Esophagus muscularis mucosa (tissue), 4 donors: ENCODE measurements around the gene TFE3. TPM values are rescaled to one million over a fixed set of nuclear protein-coding genes. Genes with fewer than 3 reads are reported as not detected.

Experiments
- DNase-seq: peaks from one replicate; pipeline ENCODE4 v3.0.0-alpha.2; 2017; ENCODE audit errors: extremely low spot score
- H3K27ac ChIP-seq, 4 donors: fragments of 200-600 bp; sonication (generic); replicated peaks in 1 of 4; 1 replicate in 3 of 4; 2 replicates in 1 of 4; pipeline ENCODE4 v1.5.1; 2016 to 2019; ENCODE audit warnings: mild to moderate bottlenecking in 1 of 4
- H3K27me3 ChIP-seq, 4 donors: fragments of 200-600 bp; sonication (generic); one replicate each; pipeline versions ENCODE4 v1.5.1 to v1.6.0; 2016 to 2019
- H3K36me3 ChIP-seq, 4 donors: fragments of 200-600 bp; sonication (generic); one replicate each; pipeline ENCODE4 v1.5.1; 2016 to 2019
- H3K4me1 ChIP-seq, 4 donors: fragments of 200-600 bp; sonication (generic); one replicate each; pipeline ENCODE4 v1.5.1; 2016 to 2019
- H3K4me3 ChIP-seq, 4 donors: fragments of 200-600 bp; sonication (generic); 1 replicate in 2 of 4; 2 replicates in 2 of 4; pipeline ENCODE4 v1.5.1; 2016 to 2019; ENCODE audit warnings: mild to moderate bottlenecking in 4 of 4, moderate library complexity in 1 of 4
- H3K9me3 ChIP-seq, 4 donors: fragments of 200-600 bp; sonication (generic); 1 replicate in 3 of 4; 2 replicates in 1 of 4; pipeline ENCODE4 v1.5.1; 2016 to 2019
- EP300 ChIP-seq: sonication (generic); formaldehyde crosslinking; IDR thresholded peaks from one replicate; pipeline ENCODE4 v1.6.1; 2017; ENCODE audit warnings: antibody characterized with exemption
- POLR2A ChIP-seq: fragments of 450-650 bp; IDR thresholded peaks from one replicate; pipeline ENCODE4 v1.6.1; 2017; ENCODE audit warnings: antibody characterized with exemption, moderate library complexity, mild to moderate bottlenecking, low read depth
- POLR2AphosphoS5 ChIP-seq, 2 donors: sonication (generic); formaldehyde crosslinking; IDR thresholded peaks; one replicate each; pipeline ENCODE4 v1.6.1; 2017; ENCODE audit warnings: antibody characterized with exemption in 2 of 2
- WGBS: methylation state at CpG from one replicate; pipeline ENCODE4 v1.1.5; 2018; 5-methylcytosine and 5-hydroxymethylcytosine counted together
- intact Hi-C: fragments of 100-400 bp; cut with DNase I; formaldehyde crosslinking; loops from one replicate; pipeline ENCODE4 v1.15.1; 2023
- total RNA-seq, 4 donors: library from RNA; depleted of rRNA; stranded (reverse); fragments of >200 nt; gene quantifications; one replicate each; pipeline versions ENCODE4 v1.1.0 to v1.2.1, GENCODE V29; 2016
- TF ChIP-seq, protein P1 (sequence below), 3 experiments: fragments of 200-600 bp in 2 of 3; fragments of 450-650 bp in 1 of 3; sonication (generic) in 2 of 3; IDR thresholded peaks; one replicate each; pipeline ENCODE4 v1.5.1; 2017 to 2019; ENCODE audit warnings: antibody characterized with exemption in 3 of 3, mild to moderate bottlenecking in 2 of 3, moderate library complexity in 1 of 3

Gene TFE3
- total RNA-seq, 4 donors from 2014 or later = 99.9 to 181 (median 150) TPM

DNA sequence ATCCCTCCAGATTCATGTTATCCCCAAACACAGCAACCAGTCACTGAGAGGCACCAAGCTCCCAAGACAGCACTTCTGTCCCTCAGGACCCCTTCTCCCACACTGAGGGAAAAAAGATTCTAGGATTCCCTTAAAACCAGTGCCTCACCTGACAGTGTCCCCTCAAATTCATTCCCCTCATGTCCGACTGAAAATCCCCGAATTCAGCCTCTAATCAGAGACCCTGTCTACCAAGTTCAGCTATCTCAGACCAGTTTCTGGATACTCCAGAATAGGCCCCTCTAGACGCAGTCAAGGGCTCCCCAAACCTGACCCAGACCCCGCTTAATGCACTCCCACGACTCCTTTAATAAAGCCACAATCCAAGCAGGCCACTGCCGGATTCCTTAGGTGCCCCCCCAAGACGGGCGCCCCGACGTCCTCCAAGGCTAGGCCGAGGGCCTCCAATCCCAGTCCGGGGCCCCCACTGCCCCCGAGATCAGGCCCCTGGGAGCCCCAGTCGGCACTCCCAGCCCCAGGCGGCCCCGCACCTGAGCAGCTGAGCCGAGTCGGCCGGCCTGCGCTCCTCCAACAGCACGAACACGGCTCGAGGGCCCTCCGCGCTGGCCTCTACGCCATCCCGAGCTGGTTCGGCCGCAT is 457 bp downstream of the TFE3 start:
- WGBS = 24% methylated on average over 15 of the region's 29 CpGs

DNA sequence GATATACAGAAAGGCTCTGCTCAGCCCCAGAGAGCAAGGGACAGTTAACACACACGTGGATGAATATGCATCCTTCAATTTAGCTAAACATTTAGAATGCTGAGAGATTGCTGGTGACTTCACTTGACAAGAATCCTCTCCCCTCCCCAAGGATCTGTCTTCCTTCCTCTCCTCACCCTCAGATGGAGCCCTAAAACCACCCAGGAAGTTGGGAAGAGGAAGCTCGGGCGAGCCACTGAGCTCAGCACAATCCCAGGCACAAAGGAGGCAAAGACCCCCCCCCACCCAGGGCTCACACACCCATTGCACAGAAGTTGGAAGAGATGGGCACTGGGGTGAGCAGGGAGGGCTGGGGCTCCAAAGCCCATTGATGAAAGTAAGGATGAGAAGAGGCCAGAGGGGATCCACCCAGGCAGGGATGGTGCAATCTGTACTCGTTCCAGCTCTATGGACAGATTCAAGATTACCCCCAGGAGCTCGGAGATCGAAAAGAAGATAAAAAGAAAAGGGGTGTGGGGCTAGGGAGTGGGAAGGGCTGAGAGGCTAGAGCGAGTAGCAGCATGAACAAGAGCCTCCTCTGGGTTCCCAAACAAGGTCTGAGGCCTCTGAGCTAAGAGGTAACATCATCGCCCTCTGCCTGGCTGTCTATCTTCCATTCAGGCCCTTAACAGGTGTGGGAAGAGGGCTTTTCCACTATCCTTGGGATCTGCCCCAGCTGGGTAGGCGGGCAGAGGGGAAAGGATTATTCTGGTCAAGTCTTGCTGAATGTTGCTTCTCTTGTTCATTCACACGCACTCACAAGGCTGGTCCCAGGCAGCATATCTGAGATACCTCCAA is 1.2 kb downstream of the TFE3 start:
- DNase-seq = no peak
- peak overlapping the region; percentile 63 to 90 (median 84) for H3K4me3 ChIP-seq
- intact Hi-C loops = no loop called here
- no peaks in the 10 kb centered on the region for H3K9me3 ChIP-seq
- 26% methylated on average over 10 of the region's 10 CpGs for WGBS
- TF ChIP-seq POLR2A (no peak), POLR2AphosphoS5 (IDR thresholded peaks at IDR 0.05) (peak; percentile 56 to 74)
- TF ChIP-seq, protein P1, sequence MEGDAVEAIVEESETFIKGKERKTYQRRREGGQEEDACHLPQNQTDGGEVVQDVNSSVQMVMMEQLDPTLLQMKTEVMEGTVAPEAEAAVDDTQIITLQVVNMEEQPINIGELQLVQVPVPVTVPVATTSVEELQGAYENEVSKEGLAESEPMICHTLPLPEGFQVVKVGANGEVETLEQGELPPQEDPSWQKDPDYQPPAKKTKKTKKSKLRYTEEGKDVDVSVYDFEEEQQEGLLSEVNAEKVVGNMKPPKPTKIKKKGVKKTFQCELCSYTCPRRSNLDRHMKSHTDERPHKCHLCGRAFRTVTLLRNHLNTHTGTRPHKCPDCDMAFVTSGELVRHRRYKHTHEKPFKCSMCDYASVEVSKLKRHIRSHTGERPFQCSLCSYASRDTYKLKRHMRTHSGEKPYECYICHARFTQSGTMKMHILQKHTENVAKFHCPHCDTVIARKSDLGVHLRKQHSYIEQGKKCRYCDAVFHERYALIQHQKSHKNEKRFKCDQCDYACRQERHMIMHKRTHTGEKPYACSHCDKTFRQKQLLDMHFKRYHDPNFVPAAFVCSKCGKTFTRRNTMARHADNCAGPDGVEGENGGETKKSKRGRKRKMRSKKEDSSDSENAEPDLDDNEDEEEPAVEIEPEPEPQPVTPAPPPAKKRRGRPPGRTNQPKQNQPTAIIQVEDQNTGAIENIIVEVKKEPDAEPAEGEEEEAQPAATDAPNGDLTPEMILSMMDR (IDR thresholded peaks at IDR 0.05) = no peak
- no peaks in the 10 kb centered on the region for H3K27me3 ChIP-seq
- H3K4me1 ChIP-seq = peaks cover 13 to 41% (median 29%) of the 10 kb centered on the region in 4 donors
- H3K36me3 ChIP-seq = peaks cover 18 to 26% (median 25%) of the 10 kb centered on the region in 4 donors
- H3K27ac ChIP-seq = peak overlapping the region; percentile 94 to 99 (median 98)

More for the DNA sequence above, 457 bp downstream of the TFE3 start:
- H3K27ac ChIP-seq = peak overlapping the region; percentile 94 to 99 (median 98)
- H3K36me3 ChIP-seq = peaks cover 13 to 19% (median 18%) of the 10 kb centered on the region in 4 donors
- TF ChIP-seq POLR2A (no peak), POLR2AphosphoS5 (IDR thresholded peaks at IDR 0.05) (no peak), EP300 (no peak)
- TF ChIP-seq, protein P1 (IDR thresholded peaks at IDR 0.05) = no peak
- H3K4me1 ChIP-seq = peaks cover 13 to 41% (median 29%) of the 10 kb centered on the region in 4 donors
- intact Hi-C loops = no loop called here
- DNase-seq = no peak
- H3K4me3 ChIP-seq = peak overlapping the region; percentile 63 to 90 (median 84)
- H3K9me3 ChIP-seq = no peaks in the 10 kb centered on the region
- no peaks in the 10 kb centered on the region for H3K27me3 ChIP-seq

DNA sequence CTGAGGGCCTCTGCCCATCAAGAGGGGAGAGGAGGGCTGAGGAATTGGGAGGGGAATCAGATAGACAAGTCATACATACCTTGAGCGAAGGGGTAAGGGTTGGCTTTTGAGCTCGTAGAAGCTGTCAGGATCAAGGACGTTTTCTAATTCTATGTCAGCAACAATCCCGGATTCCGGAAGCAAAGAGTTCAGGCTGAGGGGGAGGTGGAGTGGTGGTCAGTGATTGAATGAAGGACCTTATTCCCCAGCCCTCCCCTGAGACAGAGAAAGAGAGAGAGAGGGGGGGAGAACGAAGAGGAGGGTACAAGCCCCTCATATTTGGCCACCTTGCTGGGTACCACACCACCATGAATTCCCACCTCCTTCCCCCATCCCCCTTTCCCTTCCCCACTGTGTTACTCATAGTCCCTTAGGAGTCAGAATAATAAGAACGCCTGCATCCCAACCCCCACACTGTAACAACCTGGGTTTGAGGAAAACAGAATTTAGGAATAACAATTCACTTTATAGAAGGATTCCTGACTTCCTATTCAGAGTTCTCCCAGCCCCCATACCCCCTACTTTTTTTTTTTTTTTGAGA is 2.7 kb downstream of the TFE3 start:
- intact Hi-C loops = no loop called here
- peaks cover 13 to 45% (median 29%) of the 10 kb centered on the region in 4 donors for H3K4me1 ChIP-seq
- H3K4me3 ChIP-seq = peak overlapping the region; percentile 63 to 90 (median 84)
- 25% methylated on average over 7 of the region's 7 CpGs for WGBS
- no peak for DNase-seq
- peak overlapping the region; percentile 94 to 99 (median 98) for H3K27ac ChIP-seq
- H3K27me3 ChIP-seq = no peaks in the 10 kb centered on the region
- H3K36me3 ChIP-seq = peaks cover 23 to 41% (median 37%) of the 10 kb centered on the region in 4 donors
- no peaks in the 10 kb centered on the region for H3K9me3 ChIP-seq
- TF ChIP-seq POLR2AphosphoS5 (IDR thresholded peaks at IDR 0.05) (no peak), POLR2A (no peak), EP300 (no peak)
- TF ChIP-seq, protein P1 (IDR thresholded peaks at IDR 0.05) = no peak

DNA sequence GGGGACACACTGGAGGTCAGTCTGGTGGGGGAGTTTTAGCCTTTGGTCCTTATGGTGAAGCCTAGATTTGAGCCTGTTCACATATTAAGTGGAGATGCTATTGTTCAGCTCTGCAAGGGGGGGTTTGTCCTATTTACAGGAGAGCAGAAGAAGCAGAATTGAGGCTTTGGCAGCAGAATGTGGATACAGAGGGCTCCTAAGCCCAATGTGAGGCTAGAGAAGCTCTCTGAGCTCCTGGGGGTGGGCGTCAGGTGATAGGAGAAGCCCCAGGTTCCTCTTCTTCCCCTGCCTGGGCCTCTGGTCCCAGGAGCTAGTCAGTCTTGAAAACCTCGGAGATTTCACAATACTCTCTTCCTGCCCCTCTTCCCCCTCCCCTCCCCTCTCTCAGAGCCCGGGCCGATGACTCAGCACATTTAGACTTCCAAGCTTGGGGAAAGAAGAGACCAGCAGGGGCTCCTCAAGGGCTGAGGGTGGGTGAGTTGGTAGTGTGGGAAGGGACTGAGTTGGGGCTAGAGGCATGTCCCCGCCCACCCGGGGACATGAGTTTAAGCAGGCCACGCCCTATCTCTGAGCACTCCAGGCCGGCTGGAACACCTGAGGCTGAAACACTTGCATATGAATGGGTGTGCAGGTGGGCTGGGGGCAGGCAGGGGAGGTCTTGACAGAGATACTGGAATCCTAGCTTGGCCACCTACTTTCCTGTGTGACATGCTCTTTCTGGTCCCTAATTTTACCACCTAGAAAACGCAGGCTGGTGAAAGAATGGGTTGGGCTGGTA is 3.4 kb downstream of the TFE3 start:
- Histone ChIP-seq H3K4me1 (peaks cover 13 to 47% (median 29%) of the 10 kb centered on the region in 4 donors), H3K27ac (peak overlapping the region; percentile 94 to 99 (median 98)), H3K27me3 (no peaks in the 10 kb centered on the region), H3K4me3 (peak overlapping the region; percentile 63 to 90 (median 84)), H3K36me3 (peaks cover 23 to 44% (median 38%) of the 10 kb centered on the region in 4 donors), H3K9me3 (no peaks in the 10 kb centered on the region)
- 12% methylated on average over 6 of the region's 9 CpGs for WGBS
- no peak for TF ChIP-seq EP300
- peak; percentile 65 to 66 for TF ChIP-seq POLR2AphosphoS5 (IDR thresholded peaks at IDR 0.05)
- no peak for TF ChIP-seq POLR2A
- TF ChIP-seq, protein P1 (IDR thresholded peaks at IDR 0.05) = no peak
- DNase-seq = peak; percentile 94
- intact Hi-C loops = no loop called here
